DMS53 treated with DMSO at 0.1 percent for 48 hours (cell line): ENCODE results near the gene MACROD2.
A peak's percentile ranks its signal among the peaks of the same experiment; 100 is the strongest.
"Not testable (repeated sequence)": the region's sequence is repeated elsewhere in the genome, so short reads cannot be mapped to it uniquely, and the experiment has no call there.

ENCODE experiments used
- DNase-seq: peaks from one replicate; lab custom pipeline; 2025; ENCODE audit not compliant: unreplicated experiment; lab: John Stamatoyannopoulos, UW

MACROD2 gene

GRCh38 chr20:15930311-15931305 is 1935.3 kb downstream of the MACROD2 start:
- peak; percentile 31 for DNase-seq

GRCh38 chr20:15931897-15932296 is 1936.6 kb downstream of the MACROD2 start:
- DNase-seq: no peak

GRCh38 chr20:15937179-15937578 is 1941.9 kb downstream of the MACROD2 start:
- no peak for DNase-seq

- no peak for DNase-seq
Observed at GRCh38 chr20:15938847-15939246, 1943.5 kb downstream of the MACROD2 start.

- DNase-seq: no peak
Observed at GRCh38 chr20:15940127-15940526, 1944.8 kb downstream of the MACROD2 start.

GRCh38 chr20:15942130-15942529 is 1946.8 kb downstream of the MACROD2 start:
- no peak for DNase-seq

GRCh38 chr20:15945289-15945688 is 1950.0 kb downstream of the MACROD2 start:
- no peak for DNase-seq

GRCh38 chr20:15949391-15949790 is 1954.1 kb downstream of the MACROD2 start:
- no peak for DNase-seq

GRCh38 chr20:15951658-15952057 is 1956.3 kb downstream of the MACROD2 start:
- DNase-seq: no peak

GRCh38 chr20:15958142-15958541 is 1962.8 kb downstream of the MACROD2 start:
- no peak for DNase-seq

GRCh38 chr20:15965165-15965564 is 1969.8 kb downstream of the MACROD2 start:
- DNase-seq: no peak

- DNase-seq: no peak
Observed at GRCh38 chr20:15967334-15967733, 1972.0 kb downstream of the MACROD2 start.

- no peak for DNase-seq
Observed at GRCh38 chr20:15976047-15976736, 1980.9 kb downstream of the MACROD2 start.

- no peak for DNase-seq
Observed at GRCh38 chr20:15977026-15977425, 1981.7 kb downstream of the MACROD2 start.

GRCh38 chr20:15977758-15978157 is 1982.4 kb downstream of the MACROD2 start:
- no peak for DNase-seq

GRCh38 chr20:15985494-15986368 is 1990.4 kb downstream of the MACROD2 start:
- DNase-seq: not testable (repeated sequence)

GRCh38 chr20:15986690-15987089 is 1991.4 kb downstream of the MACROD2 start:
- no peak for DNase-seq

GRCh38 chr20:15991279-15991678 is 1996.0 kb downstream of the MACROD2 start:
- DNase-seq: no peak

- DNase-seq: no peak
Observed at GRCh38 chr20:15992564-15992963, 1997.2 kb downstream of the MACROD2 start.

GRCh38 chr20:16000112-16000511 is 2004.8 kb downstream of the MACROD2 start:
- DNase-seq: no peak

GRCh38 chr20:16001286-16001685 is 2006.0 kb downstream of the MACROD2 start:
- no peak for DNase-seq
